GM18511 (cell line): ENCODE data around the gene YWHAG.
A peak's percentile ranks its signal among the peaks of the same experiment; 100 is the strongest.
"Not testable (repeated sequence)": the region's sequence is repeated elsewhere in the genome, so short reads cannot be mapped to it uniquely, and the experiment has no call there.

ENCODE experiments used
- ATAC-seq: cut with Tn5 transposase; IDR thresholded peaks from one replicate; pipeline ENCODE4 v1.9.1; 2021; ENCODE audit warnings: mild to moderate bottlenecking, moderate library complexity; ENCODE audit not compliant: unreplicated experiment

Gene YWHAG

DNA sequence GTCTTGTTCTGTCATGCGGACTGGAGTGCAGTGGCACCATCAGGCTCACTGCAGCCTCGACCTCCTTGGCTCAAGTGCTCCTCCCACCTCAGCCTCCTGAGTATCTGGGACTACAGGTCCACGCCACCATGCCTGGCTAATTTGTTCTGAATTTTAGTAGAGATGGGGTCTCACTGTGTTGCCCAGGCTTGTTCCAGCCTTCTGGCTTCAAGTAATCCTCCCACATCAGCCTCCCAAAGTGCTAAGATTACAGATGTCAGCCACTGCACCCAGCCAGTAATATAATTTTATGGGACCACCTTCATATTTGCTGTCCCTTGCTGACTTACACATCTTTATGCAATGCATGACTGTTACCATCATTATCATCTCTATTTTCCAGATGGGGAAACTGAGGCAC lies 57.8 kb downstream of the YWHAG start:
- no peak for ATAC-seq

DNA sequence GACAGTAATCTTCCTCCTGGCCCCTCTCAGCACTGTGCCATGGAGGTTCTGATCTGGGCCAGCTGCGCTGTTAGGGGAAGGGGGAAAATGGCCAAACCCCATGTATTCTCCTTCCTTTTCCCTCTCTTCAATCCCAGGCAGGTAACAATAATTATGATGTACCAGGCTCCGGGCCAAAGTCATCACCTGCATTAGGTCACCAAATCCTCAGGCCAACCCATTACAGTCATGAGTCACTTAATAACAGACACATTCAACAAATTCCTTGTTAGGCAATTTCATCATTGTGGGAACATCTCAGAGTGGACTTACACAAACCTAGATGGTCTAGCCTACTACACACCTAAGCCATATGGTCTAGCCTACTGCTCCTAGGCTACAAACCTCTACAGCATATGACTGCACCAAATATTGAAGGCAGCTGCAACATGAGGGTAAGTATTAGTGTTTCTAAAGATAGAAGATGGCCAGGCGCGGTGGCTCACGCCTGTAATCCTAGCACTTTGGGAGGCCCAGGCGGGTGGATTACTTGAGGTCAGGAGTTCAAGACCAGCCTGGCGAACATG lies 58.5 kb downstream of the YWHAG start:
- no peak for ATAC-seq

GRCh38 chr7:76296743-76297740 lies 61.7 kb downstream of the YWHAG start:
- no peak for ATAC-seq

DNA sequence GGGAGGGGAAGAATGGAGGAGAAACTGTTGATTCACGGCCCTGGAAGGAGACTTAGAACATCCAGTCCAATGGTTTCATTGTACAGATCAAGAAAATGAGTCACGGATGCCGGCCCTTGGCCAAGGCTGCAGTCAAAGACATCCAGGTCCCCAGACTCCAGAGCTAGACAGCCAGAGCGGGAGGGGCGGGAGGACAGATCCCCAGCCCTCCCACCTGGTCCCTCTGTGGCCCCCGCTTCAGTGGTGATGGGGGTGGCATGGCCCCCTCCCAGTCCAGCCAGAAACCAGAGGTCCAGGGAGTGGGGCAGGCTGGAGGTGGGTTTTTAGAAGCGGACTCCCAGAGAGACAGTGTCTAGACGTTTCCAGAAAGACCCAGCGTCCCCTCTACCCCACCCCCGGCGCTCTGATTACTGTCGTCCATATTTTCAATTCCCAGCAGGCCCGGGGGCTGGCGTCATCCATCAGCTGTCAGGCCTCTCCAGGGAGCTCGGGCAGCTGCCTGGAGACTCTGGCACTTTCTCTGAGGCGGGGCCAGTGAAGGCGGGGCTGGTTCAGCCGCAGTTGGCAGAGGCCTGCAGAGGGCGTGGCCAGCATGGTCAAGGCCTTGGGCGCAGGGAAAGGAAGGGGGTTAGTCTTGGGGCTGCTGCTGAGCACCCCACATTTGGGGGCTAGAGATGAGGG lies 64.3 kb downstream of the YWHAG start:
- ATAC-seq: peak; percentile 66

- ATAC-seq: no peak
Measured at GRCh38 chr7:76293407-76293901, 65.3 kb downstream of the YWHAG start.

DNA sequence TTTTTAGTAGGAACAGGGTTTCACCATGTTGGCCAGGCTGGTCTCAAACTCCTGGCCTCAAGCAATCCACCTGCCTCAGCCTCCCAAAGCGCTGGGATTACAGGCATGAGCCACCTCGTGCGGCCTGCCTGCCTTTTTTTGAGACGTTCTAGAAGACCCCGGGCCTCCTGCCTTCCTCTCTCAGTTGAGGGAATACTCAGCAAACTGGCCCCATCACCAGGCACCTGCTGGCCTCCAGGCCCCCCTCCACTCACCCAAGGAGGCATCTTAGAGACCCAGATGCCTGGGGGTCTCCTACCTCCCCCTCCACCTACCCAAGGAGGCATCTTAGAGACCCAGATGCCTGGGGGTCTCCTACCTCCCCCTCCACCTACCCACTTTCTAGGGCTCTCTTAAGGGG lies 65.9 kb downstream of the YWHAG start:
- not testable (repeated sequence) for ATAC-seq

- ATAC-seq: no peak
Measured at GRCh38 chr7:76292213-76292573, 66.6 kb downstream of the YWHAG start.

DNA sequence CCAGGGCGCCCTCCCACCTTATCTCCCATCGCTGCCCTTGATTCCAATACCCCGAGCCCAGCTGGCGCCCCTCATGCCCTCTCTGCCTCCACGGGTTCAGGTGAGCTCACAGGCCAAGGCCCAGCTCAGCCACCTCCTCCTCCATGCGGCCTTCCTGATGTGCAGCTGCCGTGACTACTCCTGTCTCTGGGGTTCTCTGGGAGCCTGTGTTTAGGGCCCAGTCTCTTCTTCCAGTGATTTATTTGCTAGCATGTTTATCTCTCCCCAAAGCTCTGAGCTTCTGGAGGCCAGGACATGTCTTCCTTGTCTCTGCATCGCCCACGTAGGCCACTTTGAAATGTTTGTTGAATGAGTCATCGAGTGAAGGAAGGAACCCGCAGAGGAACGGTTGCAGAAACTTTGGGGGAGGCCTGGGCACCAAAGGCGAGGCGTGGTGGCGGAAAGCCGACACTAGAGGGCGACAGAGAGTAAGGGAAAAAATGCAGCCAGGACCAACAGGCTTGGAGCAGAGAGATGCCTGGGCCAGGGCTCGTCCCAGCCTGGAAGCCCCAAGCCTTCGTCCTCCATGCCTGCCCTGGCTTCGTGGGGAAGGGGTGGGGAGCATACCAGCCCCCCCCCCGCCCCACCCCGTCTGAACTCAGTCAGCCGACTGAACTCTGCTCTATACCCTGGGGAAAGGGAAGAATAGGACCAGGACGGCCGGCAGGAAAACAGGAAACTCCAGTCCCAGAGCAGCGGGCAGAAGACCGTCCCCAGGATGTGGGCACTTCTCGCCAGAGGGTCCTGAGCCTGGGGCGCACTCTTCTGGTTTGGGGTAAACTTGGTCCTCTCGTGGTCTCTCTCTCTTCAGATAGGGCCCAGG lies 67.2 kb downstream of the YWHAG start:
- ATAC-seq: peak; percentile 80

- ATAC-seq: not testable (repeated sequence)
Measured at GRCh38 chr7:76290847-76291350, 67.9 kb downstream of the YWHAG start.

- no peak for ATAC-seq
Measured at GRCh38 chr7:76286842-76287403, 71.9 kb downstream of the YWHAG start.

- no peak for ATAC-seq
Measured at GRCh38 chr7:76285604-76286374, 73.0 kb downstream of the YWHAG start.

GRCh38 chr7:76283254-76284159 lies 75.3 kb downstream of the YWHAG start:
- ATAC-seq: no peak

- ATAC-seq: no peak
Measured at GRCh38 chr7:76282344-76283253, 76.2 kb downstream of the YWHAG start.

GRCh38 chr7:76281706-76282343 lies 77.0 kb downstream of the YWHAG start:
- no peak for ATAC-seq

- no peak for ATAC-seq
Measured at GRCh38 chr7:76281006-76281705, 77.6 kb downstream of the YWHAG start.

GRCh38 chr7:76280408-76280807 lies 78.4 kb downstream of the YWHAG start:
- ATAC-seq: no peak
